GM18498 (cell line): ENCODE measurements around the gene SSMEM1.
"Not testable (repeated sequence)": the region's sequence is repeated elsewhere in the genome, so short reads cannot be mapped to it uniquely, and the experiment has no call there.

ENCODE experiments used
- ATAC-seq: cut with Tn5 transposase; IDR thresholded peaks from one replicate; pipeline ENCODE4 v1.9.1; 2021; ENCODE audit warnings: mild to moderate bottlenecking, moderate library complexity; ENCODE audit not compliant: unreplicated experiment

Gene SSMEM1

DNA sequence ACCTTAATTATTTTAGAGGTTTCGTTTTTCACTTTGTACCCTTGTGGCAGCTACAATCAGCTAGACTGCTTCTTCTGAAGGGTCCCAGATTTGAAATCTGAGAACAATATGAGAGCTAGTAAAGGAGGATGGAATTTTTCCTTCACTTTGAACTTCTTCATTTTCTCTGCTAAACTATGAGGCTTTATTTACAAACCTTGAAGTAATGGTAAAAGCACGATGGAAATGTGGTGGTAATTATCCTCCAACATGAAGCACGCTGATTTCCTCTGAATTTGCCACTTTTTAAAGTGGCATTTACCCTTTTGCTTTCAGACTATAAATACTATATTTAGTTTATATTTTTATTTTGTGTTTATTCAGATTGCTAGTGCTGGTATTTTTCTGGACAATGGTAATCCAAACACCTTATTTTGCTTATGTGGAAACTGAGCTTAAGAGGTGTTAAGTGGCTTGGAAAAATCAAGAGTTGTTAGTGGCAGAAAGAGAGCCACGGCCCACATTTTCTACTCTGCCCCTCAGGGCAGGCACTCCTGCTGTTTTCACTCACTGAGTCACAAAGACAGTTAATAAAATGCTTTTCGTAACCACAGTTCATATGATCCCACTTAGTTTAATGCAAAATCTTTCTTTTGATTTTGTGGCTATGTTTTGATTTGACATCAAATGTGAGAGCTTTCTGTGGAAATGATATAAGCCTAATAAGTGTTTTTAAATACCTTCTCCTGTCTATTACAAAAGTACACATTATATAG lies 2.7 kb downstream of the SSMEM1 start:
- no peak for ATAC-seq

- ATAC-seq = no peak
Observed at GRCh38 chr7:130213828-130214227, 6.2 kb downstream of the SSMEM1 start.

DNA sequence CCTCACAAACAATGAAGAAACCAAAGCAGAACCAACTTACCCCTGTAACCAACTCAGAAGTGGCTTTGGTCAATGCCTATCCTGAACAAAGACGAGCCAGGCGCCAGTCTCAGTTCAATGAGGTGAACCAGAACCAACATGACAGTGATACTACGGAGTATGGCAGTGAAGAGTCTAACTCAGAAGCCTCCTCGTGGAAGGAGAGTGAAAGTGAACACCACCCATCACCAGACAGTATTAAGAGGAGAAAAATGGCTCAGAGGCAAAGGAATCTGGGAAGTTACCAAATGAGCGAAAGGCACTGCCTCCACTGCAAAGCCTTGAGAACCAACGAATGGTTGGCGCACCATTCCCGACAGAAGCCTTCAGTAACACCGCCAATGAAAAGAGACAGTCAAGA lies 8.4 kb downstream of the SSMEM1 start:
- ATAC-seq = no peak

GRCh38 chr7:130216750-130217149 lies 9.1 kb downstream of the SSMEM1 start:
- no peak for ATAC-seq

- ATAC-seq = no peak
Observed at GRCh38 chr7:130218806-130219620, 11.4 kb downstream of the SSMEM1 start.

GRCh38 chr7:130219871-130220270 lies 12.2 kb downstream of the SSMEM1 start:
- ATAC-seq = no peak

GRCh38 chr7:130221746-130222145 lies 14.1 kb downstream of the SSMEM1 start:
- no peak for ATAC-seq

GRCh38 chr7:130223646-130224045 lies 16.0 kb downstream of the SSMEM1 start:
- ATAC-seq = no peak

DNA sequence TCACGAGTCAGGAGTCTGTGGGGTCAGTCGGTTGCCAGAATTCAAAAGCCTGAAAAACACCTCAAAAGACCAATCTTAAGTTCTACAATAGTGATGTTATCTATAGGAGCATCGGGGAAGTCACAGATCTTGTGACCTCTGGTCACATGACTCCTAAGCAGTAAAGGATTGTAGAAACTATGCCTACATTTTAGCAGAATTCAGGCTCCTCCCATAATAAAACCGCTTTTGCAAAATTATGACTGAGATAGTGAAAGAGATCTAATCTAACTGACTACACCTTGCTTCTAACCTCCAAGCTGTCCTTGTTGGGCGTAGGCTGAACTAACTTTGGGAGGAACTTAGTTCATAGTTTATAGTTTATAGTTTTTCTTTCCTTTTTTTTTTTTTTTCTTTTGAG lies 16.6 kb downstream of the SSMEM1 start:
- ATAC-seq = no peak

GRCh38 chr7:130224923-130225322 lies 17.3 kb downstream of the SSMEM1 start:
- not testable (repeated sequence) for ATAC-seq

DNA sequence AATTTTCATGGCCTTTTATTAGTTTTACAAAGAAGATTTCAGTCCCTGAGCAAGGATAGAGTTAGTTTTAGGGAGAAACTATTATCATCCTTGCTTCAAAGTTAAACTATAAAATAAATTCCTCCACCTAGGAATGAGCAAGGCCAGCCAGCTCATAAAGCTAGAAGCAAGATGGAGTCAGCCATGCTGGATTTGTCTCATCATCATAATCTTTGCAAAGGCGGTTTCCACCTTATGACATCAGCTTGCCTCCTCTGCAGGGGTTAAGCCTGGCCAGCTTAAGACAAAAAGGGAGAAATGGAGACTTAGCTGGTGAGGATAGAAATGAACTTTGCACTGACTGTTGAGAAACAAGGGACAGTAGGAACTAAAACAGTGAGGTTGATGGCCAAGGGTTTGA lies 18.7 kb downstream of the SSMEM1 start:
- ATAC-seq = no peak

DNA sequence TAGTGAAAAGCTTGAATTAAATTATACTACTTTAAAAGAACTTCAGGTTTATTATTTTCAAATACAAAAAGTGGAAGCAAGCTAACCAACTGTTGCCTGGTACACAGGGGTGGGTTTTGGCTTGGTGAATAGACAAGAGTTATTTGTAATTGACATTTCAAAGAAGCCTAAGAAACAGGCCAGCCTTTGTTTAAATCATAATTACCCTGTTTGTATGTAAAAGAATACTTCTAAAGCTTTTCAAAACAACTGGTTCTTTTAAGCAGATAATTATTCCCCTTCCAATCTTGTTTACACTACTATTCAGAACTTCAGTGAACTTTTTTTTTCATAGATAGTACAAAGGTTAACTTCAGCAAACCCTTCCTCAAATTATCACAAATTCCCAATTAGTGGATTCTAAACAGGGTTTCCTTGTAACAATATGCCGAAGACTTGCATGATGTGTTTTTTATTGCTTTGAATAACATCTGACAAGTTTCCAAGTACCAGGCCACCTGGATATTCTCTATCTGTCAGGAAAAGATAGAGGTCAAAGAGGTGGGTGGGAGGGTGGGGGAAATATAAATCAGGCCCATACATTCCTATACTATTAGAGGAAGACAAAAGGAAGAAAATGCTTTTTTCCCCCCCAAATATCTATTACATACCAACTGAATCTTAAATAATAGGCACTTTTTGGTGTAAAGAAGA lies 20.4 kb downstream of the SSMEM1 start:
- ATAC-seq = no peak

GRCh38 chr7:130228840-130229502 lies 21.3 kb downstream of the SSMEM1 start:
- no peak for ATAC-seq

GRCh38 chr7:130229981-130230380 lies 22.3 kb downstream of the SSMEM1 start:
- ATAC-seq = not testable (repeated sequence)

GRCh38 chr7:130231792-130232191 lies 24.1 kb downstream of the SSMEM1 start:
- ATAC-seq = no peak

- ATAC-seq = no peak
Observed at GRCh38 chr7:130232209-130232608, 24.5 kb downstream of the SSMEM1 start.

- ATAC-seq = no peak
Observed at GRCh38 chr7:130234078-130234477, 26.4 kb downstream of the SSMEM1 start.

DNA sequence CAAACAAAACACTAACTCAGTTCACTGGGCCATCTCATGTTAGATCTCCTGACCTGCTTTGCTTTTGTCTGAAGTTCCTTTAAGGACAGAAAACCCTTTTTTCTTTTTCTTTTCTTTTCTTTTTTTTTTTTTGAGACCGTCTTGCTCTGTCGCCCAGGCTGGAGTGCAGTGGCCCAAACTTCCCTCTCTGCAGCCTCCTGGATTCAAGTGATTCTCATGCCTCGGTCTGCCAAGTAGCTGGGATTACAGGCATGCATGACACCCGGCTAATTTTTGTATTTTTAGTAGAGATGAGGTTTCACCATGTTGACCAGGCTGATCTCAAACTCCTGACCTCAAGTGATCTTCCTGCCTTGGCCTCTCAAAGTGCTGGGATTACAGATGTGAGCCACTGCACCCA lies 28.7 kb downstream of the SSMEM1 start:
- not testable (repeated sequence) for ATAC-seq

GRCh38 chr7:130240240-130240639 lies 32.6 kb downstream of the SSMEM1 start:
- ATAC-seq = no peak

GRCh38 chr7:130242198-130243014 lies 34.7 kb downstream of the SSMEM1 start:
- ATAC-seq = no peak
